HTR-8/SVneo (cell line): ENCODE measurements around the gene KIF5B.
"Not testable (repeated sequence)": the region's sequence is repeated elsewhere in the genome, so short reads cannot be mapped to it uniquely, and the experiment has no call there.

Experiments
- DNase-seq: peaks from one replicate; pipeline ENCODE4 v3.0.0; 2011; ENCODE audit warnings: low spot score, mixed read lengths; ENCODE audit not compliant: insufficient read length
- FAIRE-seq: peaks from 2 replicates; lab custom pipeline; 2011; peaks lifted over from hg19 to GRCh38; lab: Jason Lieb, UNC

KIF5B gene

GRCh38 chr10:32028710-32029109, 27.5 kb downstream of the KIF5B start:
- FAIRE-seq: no peak
- DNase-seq: no peak

DNA sequence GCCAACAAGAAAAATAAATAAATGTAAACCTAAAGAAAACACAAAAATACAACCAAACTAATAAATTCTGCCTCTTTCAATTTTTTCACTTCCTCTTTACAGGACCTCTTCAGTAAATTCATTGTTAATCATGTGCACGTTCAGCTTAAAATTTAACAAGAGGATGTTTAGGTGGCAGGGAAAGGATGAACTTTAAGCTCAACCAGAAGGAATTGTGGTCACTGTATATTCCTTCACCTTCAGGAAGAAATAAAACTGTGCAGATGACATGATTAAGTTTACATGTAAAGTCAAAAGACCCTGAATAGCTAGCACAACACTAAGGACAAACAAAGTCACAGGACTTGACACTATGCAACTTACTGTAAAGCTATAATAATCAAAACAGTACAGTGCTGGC, 33.0 kb downstream of the KIF5B start:
- FAIRE-seq (no peak), DNase-seq (no peak)

DNA sequence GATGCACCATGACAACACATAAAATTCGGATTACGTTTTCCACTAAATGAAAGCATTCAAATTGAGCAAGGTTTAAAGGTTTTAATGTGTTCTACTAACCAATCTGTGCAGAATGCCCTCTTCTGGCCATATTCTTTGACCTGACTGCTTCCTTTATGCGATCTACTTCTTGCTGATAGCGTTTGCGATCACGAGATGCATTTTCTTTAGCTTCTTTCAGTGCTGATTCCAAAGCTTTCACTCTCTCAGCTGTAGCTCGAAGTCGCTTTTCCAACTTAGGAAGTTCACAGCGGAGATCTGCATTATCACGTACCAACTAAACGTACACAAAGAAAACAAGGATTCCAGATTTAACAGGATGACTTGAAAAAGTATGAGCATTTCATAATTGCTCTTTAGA, 39.2 kb downstream of the KIF5B start:
- DNase-seq: no peak
- FAIRE-seq: no peak

GRCh38 chr10:32015386-32015785, 40.8 kb downstream of the KIF5B start:
- DNase-seq (no peak), FAIRE-seq (no peak)

DNA sequence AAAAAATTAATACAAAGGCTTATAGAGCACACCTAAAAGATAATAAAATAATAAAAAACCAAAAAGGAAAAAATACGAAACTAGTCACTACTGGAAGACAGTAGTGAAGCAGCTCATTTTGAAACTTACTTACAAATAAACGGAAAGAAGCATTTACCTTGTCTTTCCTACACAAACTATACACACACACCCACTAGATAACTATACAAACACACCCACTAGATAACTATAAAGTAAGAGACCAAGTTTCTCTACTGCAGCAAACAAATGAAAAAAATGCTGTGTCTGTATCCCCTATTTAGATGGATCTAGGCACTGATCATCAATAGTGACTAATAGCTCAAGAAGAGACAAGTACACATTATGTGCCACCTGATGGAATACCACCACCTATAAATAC, 49.2 kb downstream of the KIF5B start:
- no peak for DNase-seq
- no peak for FAIRE-seq

- DNase-seq (peak; percentile 29), FAIRE-seq (peak; percentile 51)
Measured at GRCh38 chr10:32005050-32005449, 51.2 kb downstream of the KIF5B start.

DNA sequence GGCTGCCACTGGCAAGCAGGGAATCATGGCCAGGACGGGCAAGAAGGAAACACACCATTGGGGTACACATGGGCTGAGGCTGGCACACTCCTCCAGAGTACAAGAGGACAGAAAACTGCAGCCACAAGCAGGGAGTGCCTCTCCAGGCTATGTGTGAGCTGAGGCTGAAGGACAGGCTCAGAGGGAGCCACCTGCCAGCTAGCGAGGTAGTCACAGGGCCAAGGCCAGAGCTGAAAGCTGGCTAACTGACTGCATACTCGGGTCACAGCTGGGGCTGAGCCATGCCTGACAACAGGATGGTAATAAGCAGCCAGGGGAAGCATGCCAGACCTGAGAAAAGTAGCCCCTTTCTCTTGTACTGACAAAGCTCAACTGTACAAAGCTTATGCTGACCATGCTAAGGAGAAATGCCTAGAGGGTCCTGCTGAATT, 52.0 kb downstream of the KIF5B start:
- DNase-seq: no peak

GRCh38 chr10:32002531-32002930, 53.7 kb downstream of the KIF5B start:
- no peak for FAIRE-seq
- no peak for DNase-seq

More for the DNA sequence above, 52.0 kb downstream of the KIF5B start:
- peak; percentile 42 for FAIRE-seq

- FAIRE-seq: peak; percentile 74
Measured at GRCh38 chr10:32000937-32001336, 55.3 kb downstream of the KIF5B start.

DNA sequence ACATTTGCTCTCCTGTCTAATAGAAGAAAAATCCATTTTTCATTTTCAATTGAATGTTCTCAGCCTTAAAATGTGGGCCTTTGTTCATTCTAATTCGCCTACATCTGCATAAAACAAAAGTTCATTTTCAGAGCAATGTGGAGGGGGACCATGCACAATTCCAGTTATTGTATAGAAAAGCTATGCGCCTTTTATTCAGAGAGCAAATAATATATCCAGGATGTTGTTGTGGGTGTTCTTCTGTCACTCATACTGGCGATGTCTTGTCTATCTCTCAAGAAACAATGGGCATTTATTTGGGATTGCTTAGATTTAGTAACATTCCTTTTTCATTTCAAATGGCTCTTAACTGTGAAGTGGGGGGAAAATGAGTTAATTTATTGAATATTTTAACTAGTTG, 56.4 kb downstream of the KIF5B start:
- DNase-seq: no peak
- FAIRE-seq: no peak

More at GRCh38 chr10:32000937-32001336, 55.3 kb downstream of the KIF5B start:
- DNase-seq: peak; percentile 52

- no peak for DNase-seq
Measured at GRCh38 chr10:31999070-31999660, 57.1 kb downstream of the KIF5B start.

GRCh38 chr10:31994926-31995325, 61.3 kb downstream of the KIF5B start:
- DNase-seq (no peak), FAIRE-seq (no peak)

More at GRCh38 chr10:31999070-31999660, 57.1 kb downstream of the KIF5B start:
- FAIRE-seq: peak; percentile 36

DNA sequence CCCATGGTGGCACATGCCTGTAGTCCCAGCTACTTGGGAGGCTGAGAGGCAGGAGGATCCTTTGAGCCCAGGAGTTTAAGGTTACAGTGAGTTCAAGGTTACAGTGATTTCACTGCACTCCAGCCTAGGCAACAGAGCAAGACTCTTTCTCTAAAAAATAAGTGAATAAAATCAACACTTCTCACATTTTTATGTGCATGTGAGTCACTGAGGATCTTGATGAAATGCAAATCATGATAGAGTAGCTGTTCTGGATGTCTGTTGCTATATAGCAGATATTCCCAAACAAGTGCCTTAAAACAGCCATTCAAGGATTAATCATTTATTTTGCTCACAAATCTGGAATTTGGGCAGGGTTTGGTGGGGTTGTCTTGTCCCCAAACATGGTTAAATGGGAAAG, 65.3 kb downstream of the KIF5B start:
- DNase-seq: no peak
- FAIRE-seq: no peak

GRCh38 chr10:31987786-31988185, 68.4 kb downstream of the KIF5B start:
- DNase-seq, FAIRE-seq: not testable (repeated sequence)

GRCh38 chr10:31982111-31982510, 74.1 kb downstream of the KIF5B start:
- FAIRE-seq: no peak
- no peak for DNase-seq

DNA sequence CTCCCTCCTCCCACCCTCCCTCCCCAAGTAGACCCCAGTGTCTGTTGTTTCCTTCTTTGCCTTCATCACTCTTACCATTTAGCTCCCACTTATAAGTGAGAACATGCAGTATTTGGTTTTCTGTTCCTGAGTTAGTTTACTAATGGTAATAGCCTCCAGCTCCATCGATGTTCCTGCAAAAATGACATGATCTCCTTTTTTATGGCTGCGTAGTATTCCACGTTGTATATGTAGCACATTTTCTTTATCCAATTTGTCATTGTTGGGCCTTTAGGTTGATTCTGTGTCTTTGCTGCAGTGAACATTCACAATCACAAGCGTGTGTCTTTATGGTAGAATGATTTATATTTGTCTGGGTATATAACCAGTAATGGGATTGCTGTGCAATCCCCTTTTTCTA, 75.8 kb downstream of the KIF5B start:
- no peak for DNase-seq
- no peak for FAIRE-seq

DNA sequence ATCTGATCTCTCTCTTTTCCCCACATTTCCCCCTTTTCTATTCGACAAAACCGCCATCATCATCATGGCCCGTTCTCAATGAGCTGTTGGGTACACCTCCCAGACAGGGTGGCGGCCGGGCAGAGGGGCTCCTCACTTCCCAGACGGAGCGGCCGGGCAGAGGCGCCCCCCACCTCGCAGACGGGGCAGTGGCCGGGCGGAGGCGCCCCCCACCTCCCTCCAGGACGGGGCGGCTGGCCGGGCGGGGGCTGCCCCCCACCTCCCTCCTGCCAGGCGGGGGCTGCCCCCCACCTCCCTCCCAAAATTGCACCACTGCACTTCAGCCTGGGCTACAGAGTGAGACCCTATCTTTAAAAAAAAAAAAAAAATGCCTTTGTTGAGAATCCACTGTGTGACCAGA, 77.2 kb downstream of the KIF5B start:
- FAIRE-seq, DNase-seq: not testable (repeated sequence)

GRCh38 chr10:31978156-31978483, 78.1 kb downstream of the KIF5B start:
- FAIRE-seq: no peak
- no peak for DNase-seq

DNA sequence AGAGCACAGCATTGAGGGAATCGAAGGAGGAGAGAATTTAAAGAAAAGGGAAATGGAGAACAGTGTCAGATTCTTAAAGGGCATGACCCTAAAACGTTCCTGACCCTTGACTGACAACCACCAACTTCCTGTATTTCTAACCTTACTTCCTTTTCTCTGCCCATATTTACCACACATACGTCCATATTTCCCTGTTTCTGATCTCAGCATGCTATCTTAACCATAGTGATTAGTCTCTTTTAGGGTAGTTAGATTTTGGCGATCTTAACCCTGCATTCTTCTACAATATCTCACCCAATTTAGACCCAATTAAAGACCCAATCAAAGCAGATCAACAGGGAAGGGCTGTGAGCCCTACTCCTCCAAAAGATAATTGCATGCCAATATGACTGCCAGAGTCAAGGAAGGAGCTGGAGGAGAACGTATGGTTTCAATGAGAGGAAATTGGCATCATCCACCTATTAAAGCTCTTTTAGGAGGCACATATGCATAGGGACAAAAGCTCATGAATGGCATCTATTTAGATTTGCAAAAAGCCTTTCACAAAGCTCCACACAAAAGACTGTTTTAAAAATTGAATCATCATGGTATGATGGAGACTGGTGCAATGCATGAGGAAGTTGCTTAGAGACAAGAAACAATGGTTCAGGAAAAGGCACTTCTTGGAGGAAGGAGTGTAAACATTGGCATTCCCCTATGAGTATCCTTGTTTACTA, 78.6 kb downstream of the KIF5B start:
- no peak for DNase-seq
- no peak for FAIRE-seq

DNA sequence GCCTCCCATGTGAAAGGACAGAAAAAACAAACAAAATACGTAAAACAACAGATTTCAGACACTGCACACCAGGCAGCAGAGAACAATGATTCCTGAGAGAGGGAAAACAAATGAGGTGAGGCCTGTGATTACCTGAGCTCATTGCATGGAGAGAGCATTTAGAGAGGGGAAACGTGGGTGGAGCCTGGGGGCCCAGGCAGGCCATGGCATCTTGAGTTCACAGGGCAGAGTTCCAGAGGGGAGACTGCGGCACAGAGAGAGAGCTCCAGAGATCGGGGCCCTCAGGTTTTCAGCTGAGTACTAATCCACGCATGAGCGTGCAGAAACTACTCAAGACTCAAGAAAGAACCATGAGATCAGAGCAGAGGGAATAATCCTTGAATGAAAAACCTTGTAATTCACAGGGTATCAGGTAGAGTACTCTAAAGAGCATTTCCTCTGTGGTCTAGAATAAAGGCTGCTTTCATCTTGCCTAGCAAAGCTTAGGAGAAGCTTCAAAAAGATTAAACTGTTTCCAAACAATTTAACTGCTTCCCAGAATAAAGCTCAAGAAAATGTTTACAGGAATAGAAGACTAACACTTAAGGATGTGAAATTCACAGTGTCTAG, 81.0 kb downstream of the KIF5B start:
- FAIRE-seq (no peak), DNase-seq (no peak)

DNA sequence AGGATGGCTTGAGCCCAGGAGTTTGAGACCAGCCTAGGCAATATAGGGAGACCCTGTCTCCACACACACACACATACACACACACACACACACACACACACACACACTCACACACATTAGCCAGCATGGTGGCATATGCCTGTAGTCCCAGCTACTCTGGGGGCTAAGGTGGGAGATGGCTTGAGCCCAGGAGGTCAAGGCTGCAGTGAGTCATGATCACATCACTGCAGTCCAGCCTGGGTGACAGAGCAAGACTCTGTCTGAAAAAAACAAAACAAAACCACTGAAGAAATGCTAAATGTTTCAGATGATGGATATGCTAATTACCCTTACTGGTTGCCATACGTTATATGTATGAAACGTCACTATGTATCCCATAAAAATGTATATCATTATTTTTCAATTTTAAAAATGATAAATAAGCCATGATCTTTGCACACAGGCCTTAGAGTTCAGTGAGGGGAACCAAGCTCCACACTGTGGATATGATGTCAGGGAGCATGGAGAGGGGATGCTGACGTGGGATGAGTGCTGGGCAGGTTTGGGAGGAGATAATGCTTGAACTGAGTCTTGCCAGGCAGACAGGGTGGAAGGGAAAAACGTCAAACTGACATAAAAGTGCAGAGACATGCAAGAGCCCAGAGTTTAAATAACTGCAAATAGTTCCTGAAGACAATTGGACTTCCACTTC, 81.6 kb downstream of the KIF5B start:
- DNase-seq (no peak), FAIRE-seq (no peak)
